Measurements from ENCODE around the gene ETHE1.

The ETHE1 gene

DNA sequence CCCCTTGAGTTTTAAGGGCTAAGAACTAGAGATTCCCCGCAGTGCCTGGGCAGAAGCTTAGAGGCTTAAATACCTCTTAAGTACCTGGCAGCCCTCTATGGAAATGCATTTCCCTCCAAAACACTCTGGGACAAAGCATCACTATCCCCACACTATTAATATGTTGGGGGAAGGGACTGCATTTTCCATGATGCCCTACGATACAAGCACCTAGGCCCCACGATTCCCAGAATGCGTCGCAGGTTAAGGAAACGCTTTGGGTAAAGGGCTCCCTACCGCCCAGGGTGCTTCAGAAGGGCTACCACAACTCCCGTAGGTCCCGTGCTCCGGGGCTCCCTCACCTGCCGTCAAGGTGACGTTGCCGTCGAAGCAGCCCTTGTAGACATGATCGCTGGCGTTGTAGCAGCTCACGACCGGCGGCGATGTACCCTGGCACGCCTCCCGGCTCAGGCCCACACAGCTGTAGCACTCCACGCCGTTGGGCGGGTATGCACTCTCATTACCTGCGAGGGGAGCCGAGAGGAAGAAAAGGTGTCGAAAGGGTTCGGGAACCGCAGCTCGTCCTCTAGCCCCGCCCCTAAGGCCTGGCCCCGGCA, 64.1 kb downstream of the ETHE1 start:
- no peak for DNase-seq

DNA sequence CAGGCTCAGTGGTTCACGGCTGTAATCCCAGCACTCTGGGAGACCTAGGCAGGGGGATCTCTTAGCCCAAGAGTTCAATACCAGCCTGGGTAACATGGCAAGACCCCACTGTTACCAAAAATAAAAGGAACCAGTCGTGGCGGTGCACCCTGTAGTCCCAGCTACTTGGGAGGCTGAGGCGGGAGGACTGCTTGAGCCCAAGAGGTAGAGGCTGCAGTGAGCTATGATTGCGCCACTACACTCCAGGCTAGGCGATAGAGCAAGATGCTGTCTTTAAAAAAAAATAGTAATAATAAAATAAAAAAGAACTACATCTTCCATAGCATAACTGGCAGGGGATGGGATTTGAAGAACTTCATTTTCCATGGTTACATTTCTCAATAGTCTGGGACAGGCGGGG, 64.6 kb downstream of the ETHE1 start:
- no peak for DNase-seq

DNA sequence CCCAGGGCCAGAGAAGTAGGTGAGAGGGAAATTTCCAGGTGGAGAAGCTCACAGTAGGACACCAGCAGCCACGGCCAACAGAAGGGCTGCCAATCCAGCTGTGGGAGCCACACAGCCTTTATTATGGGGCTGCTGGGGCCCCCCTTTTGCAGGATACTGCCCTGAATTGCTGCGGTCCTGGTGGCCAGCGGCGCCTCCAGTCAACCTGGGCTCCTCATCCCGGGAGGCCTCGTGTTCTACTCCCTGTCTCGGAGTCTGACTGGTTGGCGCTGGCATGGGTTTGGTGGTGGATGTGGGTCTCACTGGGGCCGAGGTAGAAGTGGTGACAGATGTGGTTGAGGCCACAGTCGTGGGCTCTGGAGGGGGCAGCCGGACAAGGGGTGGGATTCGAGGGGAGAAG, 65.7 kb downstream of the ETHE1 start:
- DNase-seq = no peak

DNA sequence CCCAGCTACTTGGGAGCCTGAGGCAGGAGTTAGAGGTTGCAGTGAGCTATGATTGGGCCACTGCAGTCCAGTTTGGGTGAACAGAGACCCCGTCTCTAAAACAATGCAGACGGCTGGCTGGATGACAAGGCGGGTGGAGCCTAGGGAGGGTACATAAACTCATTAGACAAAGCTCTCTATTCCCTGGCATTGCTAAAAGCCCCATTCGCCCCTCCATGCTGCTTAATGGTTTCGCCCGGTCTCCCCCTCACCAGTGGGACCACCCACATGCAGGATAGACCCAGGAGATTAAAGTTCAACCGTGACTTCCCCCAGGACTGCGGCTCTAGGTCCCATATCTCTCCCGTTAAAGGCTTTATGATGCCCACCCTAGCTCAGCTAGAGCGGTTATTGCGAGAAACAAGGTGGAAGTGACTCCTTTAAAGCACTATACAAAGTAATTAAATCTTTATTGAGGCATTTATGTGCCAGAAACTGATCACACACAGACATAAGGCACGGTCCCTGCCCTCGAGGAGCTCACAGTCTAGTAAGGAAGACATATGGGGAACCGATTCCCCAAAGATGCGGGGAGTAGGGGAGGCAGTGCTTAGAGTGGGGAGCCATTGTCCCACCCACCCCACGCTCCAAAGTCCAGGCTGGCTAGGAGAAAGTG, 66.5 kb downstream of the ETHE1 start:
- DNase-seq = no peak

DNA sequence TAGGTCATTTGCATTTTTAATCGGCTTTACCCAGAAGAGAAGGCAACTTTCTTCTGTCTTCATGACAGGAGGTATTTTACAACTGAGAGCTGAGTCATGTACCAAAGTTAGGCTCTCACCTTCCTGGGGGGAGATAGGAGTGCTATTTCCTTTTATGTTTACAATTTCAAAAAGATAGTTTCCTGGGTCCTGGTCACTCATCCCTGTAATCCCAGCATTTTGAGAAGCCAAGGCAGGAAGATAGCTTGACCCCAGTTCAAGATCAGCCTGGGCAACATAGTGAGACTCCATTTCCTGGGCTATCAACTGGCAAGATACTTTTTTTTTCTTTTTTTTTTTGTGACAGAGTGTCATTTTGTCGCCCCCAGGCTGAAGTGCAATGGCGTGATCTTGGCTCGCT, 69.2 kb downstream of the ETHE1 start:
- no peak for DNase-seq

Data from DMS 273 treated with DMSO at 0.1 percent for 48 hours (cell line).